ENCODE results near the gene HSPA12B.

HSPA12B gene

GRCh38 chr20:3800878-3801260, 68.4 kb downstream of the HSPA12B start:
- Mint-ChIP-seq H3K9me3 (ENCODE audit: low read depth) (no peaks in the 10 kb centered on the region), H3K36me3 (peaks cover 14% of the 10 kb centered on the region), H3K4me3 (no peak overlapping the region), H3K4me1 (ENCODE audit: low read depth) (peaks cover 75% of the 10 kb centered on the region), H3K27ac (peak overlapping the region; percentile 92), H3K27me3 (no peaks in the 10 kb centered on the region)

- H3K9me3 Mint-ChIP-seq (ENCODE audit: low read depth), result no peaks in the 10 kb centered on the region
- H3K27ac Mint-ChIP-seq, result peak overlapping the region; percentile 78
- peaks cover 14% of the 10 kb centered on the region for H3K36me3 Mint-ChIP-seq
Observed at GRCh38 chr20:3801299-3801698, 68.8 kb downstream of the HSPA12B start.

GRCh38 chr20:3801846-3802245, 69.4 kb downstream of the HSPA12B start:
- Mint-ChIP-seq H3K27me3 (no peaks in the 10 kb centered on the region), H3K36me3 (peaks cover 16% of the 10 kb centered on the region), H3K27ac (no peak overlapping the region), H3K9me3 (ENCODE audit: low read depth) (no peaks in the 10 kb centered on the region), H3K4me1 (ENCODE audit: low read depth) (peaks cover 79% of the 10 kb centered on the region), H3K4me3 (no peak overlapping the region)

More at GRCh38 chr20:3801299-3801698, 68.8 kb downstream of the HSPA12B start:
- H3K4me3 Mint-ChIP-seq, result no peak overlapping the region
- H3K4me1 Mint-ChIP-seq (ENCODE audit: low read depth), result peaks cover 78% of the 10 kb centered on the region
- no peaks in the 10 kb centered on the region for H3K27me3 Mint-ChIP-seq
